ENCODE measurements around the gene FSD1. TPM values are rescaled to one million over a fixed set of nuclear protein-coding genes. Genes with fewer than 3 reads are reported as not detected.
A peak's percentile ranks its signal among the peaks of the same experiment; 100 is the strongest.

FSD1 gene
- total RNA-seq = not detected

- H3K36me3 ChIP-seq = no peaks in the 10 kb centered on the region
- H3K9me3 ChIP-seq = no peaks in the 10 kb centered on the region
- no peak for DNase-seq (ENCODE audit: low spot score in 2 of 2)
- H3K4me1 ChIP-seq = peaks cover 6% of the 10 kb centered on the region
- H3K27ac ChIP-seq = no peak within 1 kb of the TSS
- TF ChIP-seq POLR2A (IDR thresholded peaks at IDR 0.05) = no peak
- TF ChIP-seq EP300 (IDR thresholded peaks at IDR 0.05) = no peak
- TF ChIP-seq POLR2AphosphoS5 (IDR thresholded peaks at IDR 0.05) = no peak
- TF ChIP-seq CTCF (IDR thresholded peaks at IDR 0.05) = no peak
- H3K4me3 ChIP-seq = peak within 1 kb of the TSS; percentile 4
- 22% methylated on average over 5 of the region's 63 CpGs for WGBS
- H3K27me3 ChIP-seq = peaks cover 19% of the 10 kb centered on the region
Measured at GRCh38 chr19:4304538-4305256, at the start of gene FSD1. FSD1 (plus strand) TSS chr19:4304598; CDS start chr19:4304747, 149 bp downstream.

- WGBS = 90% methylated on average over 4 of the region's 4 CpGs
- H3K36me3 ChIP-seq = peaks cover 99% of the 10 kb centered on the region
Measured at GRCh38 chr19:4256563-4256962, 47.8 kb upstream of the FSD1 start.

GRCh38 chr19:4257025-4257424 lies 47.4 kb upstream of the FSD1 start:
- H3K27me3 ChIP-seq = no peaks in the 10 kb centered on the region
- H3K36me3 ChIP-seq = peaks cover 99% of the 10 kb centered on the region
- H3K4me3 ChIP-seq = no peak overlapping the region
- WGBS = 84% methylated on average over 6 of the region's 6 CpGs
- TF ChIP-seq POLR2AphosphoS5 (IDR thresholded peaks at IDR 0.05) = no peak
- no peak for TF ChIP-seq EP300 (IDR thresholded peaks at IDR 0.05)
- TF ChIP-seq POLR2A (IDR thresholded peaks at IDR 0.05) = no peak
- no peak for TF ChIP-seq CTCF (IDR thresholded peaks at IDR 0.05)
- H3K27ac ChIP-seq = no peak overlapping the region
- no peak for DNase-seq (ENCODE audit: low spot score in 2 of 2)
- no peaks in the 10 kb centered on the region for H3K4me1 ChIP-seq
- no peaks in the 10 kb centered on the region for H3K9me3 ChIP-seq

More at GRCh38 chr19:4256563-4256962, 47.8 kb upstream of the FSD1 start:
- DNase-seq (ENCODE audit: low spot score in 2 of 2) = no peak
- Histone ChIP-seq H3K27me3 (no peaks in the 10 kb centered on the region), H3K4me1 (no peaks in the 10 kb centered on the region), H3K4me3 (no peak overlapping the region), H3K9me3 (no peaks in the 10 kb centered on the region), H3K27ac (no peak overlapping the region)
- TF ChIP-seq POLR2A (IDR thresholded peaks at IDR 0.05) (no peak), EP300 (IDR thresholded peaks at IDR 0.05) (no peak), POLR2AphosphoS5 (IDR thresholded peaks at IDR 0.05) (no peak), CTCF (IDR thresholded peaks at IDR 0.05) (no peak)

GRCh38 chr19:4258181-4258580 lies 46.2 kb upstream of the FSD1 start:
- no peak overlapping the region for H3K4me3 ChIP-seq
- H3K9me3 ChIP-seq = no peaks in the 10 kb centered on the region
- no peaks in the 10 kb centered on the region for H3K27me3 ChIP-seq
- H3K36me3 ChIP-seq = peaks cover 99% of the 10 kb centered on the region
- H3K27ac ChIP-seq = no peak overlapping the region
- WGBS = 90% methylated on average over 18 of the region's 28 CpGs
- no peak for DNase-seq (ENCODE audit: low spot score in 2 of 2)
- H3K4me1 ChIP-seq = no peaks in the 10 kb centered on the region
- TF ChIP-seq POLR2A (IDR thresholded peaks at IDR 0.05) (no peak), EP300 (IDR thresholded peaks at IDR 0.05) (no peak)

DNA sequence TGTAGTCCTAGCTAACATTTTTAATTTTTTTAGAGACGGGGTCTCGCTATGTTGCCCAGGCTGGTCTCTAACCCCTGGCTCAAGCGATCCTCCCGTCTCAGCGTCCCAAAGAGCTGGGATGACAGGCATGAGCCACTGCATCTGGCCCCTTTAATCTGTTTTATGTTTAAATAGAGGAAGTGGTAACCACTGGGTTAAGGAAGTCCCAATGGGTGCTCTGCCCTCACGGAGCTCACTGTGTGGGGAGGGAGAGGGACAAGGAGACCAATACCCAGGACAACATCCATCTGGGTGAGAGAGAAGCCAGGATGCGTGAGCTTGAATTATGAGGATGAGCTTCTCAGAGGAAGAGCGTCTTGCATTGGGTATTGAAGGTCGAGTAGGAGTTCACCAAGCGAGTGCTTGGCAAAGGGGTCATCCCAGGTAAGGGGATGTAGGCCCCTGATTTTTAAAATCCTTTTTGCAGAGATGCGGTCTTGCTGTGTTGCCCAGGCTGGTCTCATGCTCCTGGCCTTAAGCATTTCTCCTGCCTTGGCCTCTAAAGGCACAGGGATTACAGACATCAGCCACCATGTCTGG lies 43.7 kb upstream of the FSD1 start:
- H3K36me3 ChIP-seq = peaks cover 96% of the 10 kb centered on the region
- 90% methylated on average over 11 of the region's 11 CpGs for WGBS

More for the DNA sequence above, 43.7 kb upstream of the FSD1 start:
- TF ChIP-seq POLR2A (IDR thresholded peaks at IDR 0.05) (no peak), CTCF (IDR thresholded peaks at IDR 0.05) (no peak), POLR2AphosphoS5 (IDR thresholded peaks at IDR 0.05) (no peak), EP300 (IDR thresholded peaks at IDR 0.05) (no peak)
- Histone ChIP-seq H3K27ac (no peak overlapping the region), H3K4me3 (no peak overlapping the region), H3K27me3 (no peaks in the 10 kb centered on the region), H3K9me3 (no peaks in the 10 kb centered on the region), H3K4me1 (no peaks in the 10 kb centered on the region)
- no peak for DNase-seq (ENCODE audit: low spot score in 2 of 2)
